NB4 (cell line): ENCODE measurements around the gene ZNF232.
"Not testable (repeated sequence)": the region's sequence is repeated elsewhere in the genome, so short reads cannot be mapped to it uniquely, and the experiment has no call there.

Source experiments
- CTCF ChIP-seq: IDR thresholded peaks from one replicate; pipeline ENCODE4 v1.5.1; 2012; ENCODE audit warnings: low read depth, low read length
- MAX ChIP-seq: IDR thresholded peaks from 2 replicates; pipeline ENCODE4 v1.6.1; 2011; ENCODE audit warnings: low read depth, low read length
- POLR2A ChIP-seq: IDR thresholded peaks from 2 replicates; pipeline ENCODE4 v1.6.1; 2011; ENCODE audit warnings: mild to moderate bottlenecking; ENCODE audit not compliant: insufficient read length; ENCODE audit errors: extremely low read depth

- not testable (repeated sequence) for TF ChIP-seq CTCF, POLR2A, MAX
These were observed 18.1 kb upstream of the ZNF232 start for GRCh38 chr17:5129770-5130169.
